ENCODE results near the gene RTRAF. TPM values are rescaled to one million over a fixed set of nuclear protein-coding genes. Genes with fewer than 3 reads are reported as not detected.

The RTRAF gene
- polyA plus RNA-seq, 1 of the 3 experiments (the other 2 are of a cell fraction) = 43.6 TPM

- peaks cover 15% of the 10 kb centered on the region; the same call in 1 of the 2 replicates for H3K79me2 ChIP-seq (ENCODE audit: insufficient read depth)
- no peak overlapping the region for H3K4me2 ChIP-seq
- no peaks in the 10 kb centered on the region for H3K9me2 ChIP-seq
- H3F3A ChIP-seq (replicated peaks; ENCODE audit: insufficient read depth) = peaks cover 13% of the 10 kb centered on the region
- H2AFZ ChIP-seq (ENCODE audit: low read depth) = no peak overlapping the region
- peaks cover 85 to 90% of the 10 kb centered on the region in 2 experiments for H3K36me3 ChIP-seq (replicated peaks in 1 of 2; ENCODE audit: control insufficient read depth in 1 of 2, insufficient read depth in 2 of 2, low read length in 1 of 2)
- DNase-seq = no peak
- POLR2A ChIA-PET = no interaction called here
- no peaks in the 10 kb centered on the region for H3K27me3 ChIP-seq (ENCODE audit: insufficient read depth)
- H3K4me1 ChIP-seq (ENCODE audit: control insufficient read depth in 1 of 2, insufficient read depth in 2 of 2, low read depth in 1 of 2, low read length in 1 of 2) = no peaks in the 10 kb centered on the region
- no peak overlapping the region for H3K27ac ChIP-seq (ENCODE audit: low read depth in 2 of 2, low read length in 1 of 2)
- CTCF ChIA-PET = no interaction called here
- 94% methylated on average over 4 of the region's 4 CpGs for WGBS (ENCODE audit: low lambda C conversion rate)
- TF ChIP-seq RAD21 (IDR thresholded peaks at IDR 0.05; ENCODE audit: low read length) = no peak
- TF ChIP-seq RFX5 (IDR thresholded peaks at IDR 0.05; ENCODE audit: low read length) = no peak
- no peak for TF ChIP-seq JUND (IDR thresholded peaks at IDR 0.05)
- TF ChIP-seq REST (IDR thresholded peaks at IDR 0.05; ENCODE audit: low read depth, low read length) = no peak
- TF ChIP-seq GABPA (IDR thresholded peaks at IDR 0.05; ENCODE audit: low read depth) = no peak
- no peak for TF ChIP-seq PBX3 (IDR thresholded peaks at IDR 0.05)
- no peak for TF ChIP-seq GATA2 (CRISPR knock-in tag; IDR thresholded peaks at IDR 0.05)
- TF ChIP-seq IRF3 (IDR thresholded peaks at IDR 0.05; ENCODE audit: low read depth, low read length) = no peak
- H3K4me3 ChIP-seq (ENCODE audit: low read depth in 2 of 2, low read length in 1 of 2) = no peak overlapping the region
- no peaks in the 10 kb centered on the region for H3K9me3 ChIP-seq
- H3K9ac ChIP-seq = no peak overlapping the region
- H4K20me1 ChIP-seq (ENCODE audit: insufficient read depth) = no peaks in the 10 kb centered on the region
These were observed 18.8 kb downstream of the RTRAF start for GRCh38 chr14:52008136-52008535.

GRCh38 chr14:52010173-52010693, 20.9 kb downstream of the RTRAF start:
- TF ChIP-seq TAF1 (IDR thresholded peaks at IDR 0.05; ENCODE audit: borderline replicate concordance, low read depth, low read length) = no peak
- no peak for TF ChIP-seq NRF1 (IDR thresholded peaks at IDR 0.05; ENCODE audit: low read depth, low read length)
- no peak for TF ChIP-seq FOXJ3 (CRISPR knock-in tag; IDR thresholded peaks at IDR 0.05)
- no peak for TF ChIP-seq RXRA (IDR thresholded peaks at IDR 0.05; ENCODE audit: borderline replicate concordance, low read depth)
- no peak for TF ChIP-seq TEAD4 (IDR thresholded peaks at IDR 0.05; ENCODE audit: borderline replicate concordance, insufficient read depth)
- Histone ChIP-seq H3K9me2 (no peaks in the 10 kb centered on the region), H3K27ac (ENCODE audit: low read depth in 2 of 2, low read length in 1 of 2) (no peak overlapping the region), H3K4me1 (ENCODE audit: control insufficient read depth in 1 of 2, insufficient read depth in 2 of 2, low read depth in 1 of 2, low read length in 1 of 2) (peaks cover 0 to 15% of the 10 kb centered on the region in 2 experiments; a peak in 2 of 4 replicates), H4K20me1 (ENCODE audit: insufficient read depth) (no peaks in the 10 kb centered on the region), H3K4me3 (ENCODE audit: low read depth in 2 of 2, low read length in 1 of 2) (no peak overlapping the region), H3K9me3 (no peaks in the 10 kb centered on the region), H2AFZ (ENCODE audit: low read depth) (no peak overlapping the region), H3K4me2 (no peak overlapping the region), H3K27me3 (ENCODE audit: insufficient read depth) (no peaks in the 10 kb centered on the region), H3F3A (replicated peaks; ENCODE audit: insufficient read depth) (peaks cover 13% of the 10 kb centered on the region), H3K9ac (no peak overlapping the region), H3K79me2 (ENCODE audit: insufficient read depth) (peaks cover 7% of the 10 kb centered on the region; the same call in 1 of the 2 replicates), H3K36me3 (replicated peaks in 1 of 2; ENCODE audit: control insufficient read depth in 1 of 2, insufficient read depth in 2 of 2, low read length in 1 of 2) (peaks cover 64 to 69% of the 10 kb centered on the region in 2 experiments)
- CTCF ChIA-PET = interaction anchor here (1.2 to 1.9 kb wide), 4 partner anchors 15 to 727 kb away, joined by 3 to 11 read pairs (median 4); no protein-coding TSS in a partner anchor
- DNase-seq = no peak
- POLR2A ChIA-PET = no interaction called here
- 96% methylated on average over 3 of the region's 3 CpGs for WGBS (ENCODE audit: low lambda C conversion rate)

Measured in SK-N-SH (cell line).